Psoas muscle (tissue), 8 donors: ENCODE data around the gene TMEM185A. TPM values are rescaled to one million over a fixed set of nuclear protein-coding genes. Genes with fewer than 3 reads are reported as not detected.
"Not testable (repeated sequence)": the region's sequence is repeated elsewhere in the genome, so short reads cannot be mapped to it uniquely, and the experiment has no call there.

Experiments
- ATAC-seq, 4 donors: fragments of 200-7000 bp; cut with Tn5 transposase; one replicate each; pipeline ENCODE4 v1.9.1; 2020; ENCODE audit warnings: moderate library complexity in 3 of 4, mild to moderate bottlenecking in 2 of 4
- DNase-seq, 2 donors: peaks; one replicate each; pipeline ENCODE4 v3.0.0-alpha.2; 2020
- H3K27ac ChIP-seq: fragments of 200-600 bp; one replicate; pipeline ENCODE4 v1.8.0; 2022
- H3K27me3 ChIP-seq, 3 donors: fragments of 200-600 bp in 1 of 3; one replicate each; pipeline versions ENCODE4 v1.6.1 to v1.8.0; 2013 to 2022; ENCODE audit warnings: low read length in 2 of 3, mild to moderate bottlenecking in 2 of 3, moderate library complexity in 1 of 3; ENCODE audit not compliant: insufficient read depth in 3 of 3
- H3K36me3 ChIP-seq, 2 donors: fragments of 200-600 bp in 1 of 2; one replicate each; pipeline versions ENCODE4 v1.6.1 to v1.8.0; 2013 to 2022; ENCODE audit warnings: low read depth in 1 of 2, mild to moderate bottlenecking in 1 of 2, moderate library complexity in 1 of 2; ENCODE audit not compliant: insufficient read depth in 1 of 2
- H3K4me1 ChIP-seq: fragments of 200-600 bp; one replicate; pipeline ENCODE4 v1.8.0; 2022
- H3K4me3 ChIP-seq: fragments of 200-600 bp; one replicate; pipeline ENCODE4 v1.8.0; 2022; ENCODE audit warnings: mild to moderate bottlenecking
- H3K9me3 ChIP-seq: fragments of 200-600 bp; one replicate; pipeline ENCODE4 v1.8.0; 2022
- WGBS, 3 donors: extraction: QIAGEN DNeasy Blood & Tissue Kit; methylation state at CpG; one replicate each; pipeline versions ENCODE4 v1.1.6 to v1.1.7; 2013; 5-methylcytosine and 5-hydroxymethylcytosine counted together
- intact Hi-C, 2 donors: fragments of 100-400 bp; cut with DNase I; formaldehyde crosslinking; loops; one replicate each; pipeline versions ENCODE4 v1.11.0 to v1.14.2; 2022
- polyA plus RNA-seq, 3 donors: library from polyadenylated mRNA; stranded (reverse); fragments of 200-250 nt; gene quantifications; one replicate each; pipeline ENCODE4 v1.2.3, GENCODE V29; 2013
- total RNA-seq, 4 donors: library from RNA; stranded (reverse); fragmentation: NEBNext Ultra II Directional in 2 of 4; extraction: Animal tissue kit (Norgen Biotek cat#: 25700) in 2 of 4; gene quantifications; one replicate each; pipeline versions ENCODE4 v1.2.1 to v1.2.4, GENCODE V29; 2021 to 2023
- donor health status: healthy with polysubstance abuse.
- donor health status: DM: no; HTN: no; CAD: no; lungs with moderate emphysema.
- donor health status: Bipolar disorder and iron deficiency.
- donor health status: healthy.
- donor health status: DM: yes; HTN: yes; CAD: no.
- donor health status: DM: no; HTN: no; CAD: no.
- donor health status: DM: no; HTN: no; CAD: no.
- donor health status: DM: yes; HTN: yes; CAD: no.

The TMEM185A gene
- total and polyA plus RNA-seq, 7 donors = 6.3 to 17.5 (median 9.5) TPM

- 73 to 100% methylated on average over 1 of the region's 1 CpG; no CpG with 5 or more reads in 1 of the 3 donors for WGBS, 3 donors
- H3K9me3 ChIP-seq, DNase-seq, H3K4me1 ChIP-seq, H3K36me3 ChIP-seq, H3K4me3 ChIP-seq, H3K27ac ChIP-seq, ATAC-seq, intact Hi-C loops, H3K27me3 ChIP-seq: not testable (repeated sequence)
Measured at GRCh38 chrX:149550454-149550853, 81.1 kb downstream of the TMEM185A start.

DNA sequence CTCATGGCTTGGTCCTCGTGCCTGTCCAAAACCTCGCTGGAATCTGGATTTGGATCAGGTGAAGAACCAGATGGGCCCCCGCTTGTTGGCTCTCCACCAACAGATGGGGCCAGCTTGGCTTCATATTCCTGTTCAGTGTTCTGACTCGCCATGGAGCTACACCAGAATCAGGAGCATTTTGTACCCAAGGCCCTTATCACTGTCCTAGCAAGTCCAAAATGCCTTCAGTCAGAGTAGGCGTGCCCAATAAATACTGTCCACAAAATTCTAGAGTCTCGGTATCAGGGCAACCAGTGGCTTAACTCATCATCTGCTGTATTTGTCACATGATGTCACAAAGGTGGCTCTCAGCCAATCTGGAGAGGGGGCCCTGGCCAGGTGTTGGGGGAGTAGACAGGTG is 81.9 kb downstream of the TMEM185A start, which contains the start of gene HSFX3:
Gene HSFX3 (minus strand): TSS at position 224 of the 400 bp plus-strand sequence. CDS start 72 bp downstream, at position 152.
- H3K9me3 ChIP-seq, H3K27ac ChIP-seq, H3K36me3 ChIP-seq, H3K27me3 ChIP-seq, DNase-seq, H3K4me1 ChIP-seq, H3K4me3 ChIP-seq, ATAC-seq, intact Hi-C loops: not testable (repeated sequence)
- WGBS, 3 donors = 50 to 83% methylated on average over 1 of the region's 6 CpGs; no CpG with 5 or more reads in 1 of the 3 donors

GRCh38 chrX:149547782-149548181 is 83.8 kb downstream of the TMEM185A start:
- ATAC-seq, H3K4me3 ChIP-seq, H3K9me3 ChIP-seq, H3K27ac ChIP-seq, H3K36me3 ChIP-seq, DNase-seq, intact Hi-C loops, H3K4me1 ChIP-seq, H3K27me3 ChIP-seq: not testable (repeated sequence)
- WGBS, 3 donors = 29 to 40% methylated on average over 1 of the region's 3 CpGs; no CpG with 5 or more reads in 1 of the 3 donors

GRCh38 chrX:149546962-149547361 is 84.6 kb downstream of the TMEM185A start:
- H3K4me3 ChIP-seq, H3K9me3 ChIP-seq, DNase-seq, H3K27me3 ChIP-seq, H3K27ac ChIP-seq, H3K36me3 ChIP-seq, intact Hi-C loops, ATAC-seq, H3K4me1 ChIP-seq: not testable (repeated sequence)
- WGBS, 3 donors = 68 to 94% (median 88%) methylated on average over 1 of the region's 1 CpG

Other genes starting within 250 kb of the TMEM185A start
- gene IDS, start 126.5 kb downstream of the TMEM185A start, total RNA-seq = 10 to 100 TPM; 29.3 to 37.6 (median 34.1) TPM
- 10 to 100 TPM; 11.8 to 31.2 (median 15.3) TPM for gene IDS, start 126.5 kb downstream of the TMEM185A start, polyA plus RNA-seq
- gene EOLA1, start 90.8 kb downstream of the TMEM185A start, total RNA-seq = 10 to 100 TPM; 23.9 to 36.6 (median 24.7) TPM
- gene EOLA1, start 90.8 kb downstream of the TMEM185A start, polyA plus RNA-seq = 10 to 100 TPM; 24.4 to 34.8 (median 27.4) TPM
- gene HSFX3, start 81.9 kb downstream of the TMEM185A start, total RNA-seq = under 1 TPM in 1 of 4 donors, not detected in 3; 0.67 TPM
- not detected for gene HSFX3, start 81.9 kb downstream of the TMEM185A start, polyA plus RNA-seq
- gene MAGEA9B, start 44.3 kb downstream of the TMEM185A start, total RNA-seq = not detected
- gene MAGEA9B, start 44.3 kb downstream of the TMEM185A start, polyA plus RNA-seq = not detected
- 1 to 10 TPM in 1 of 4 donors, under 1 TPM in 1, not detected in 2; 0.41 to 1.8 TPM for gene HSFX2, start 36.5 kb downstream of the TMEM185A start, total RNA-seq
- under 1 TPM; 0.14 to 0.47 (median 0.14) TPM for gene HSFX2, start 36.5 kb downstream of the TMEM185A start, polyA plus RNA-seq
- gene MAGEA11, start 80.3 kb upstream of the TMEM185A start, total RNA-seq = not detected
- gene MAGEA11, start 80.3 kb upstream of the TMEM185A start, polyA plus RNA-seq = not detected
- 1 to 10 TPM in 2 of 4 donors, under 1 TPM in 2; 0.64 to 2.2 (median 0.91) TPM for gene HSFX1, start 142.3 kb upstream of the TMEM185A start, total RNA-seq
- gene HSFX1, start 142.3 kb upstream of the TMEM185A start, polyA plus RNA-seq = under 1 TPM; 0.31 to 0.69 (median 0.39) TPM
- not detected for gene MAGEA9, start 150.1 kb upstream of the TMEM185A start, total RNA-seq
- gene MAGEA9, start 150.1 kb upstream of the TMEM185A start, polyA plus RNA-seq = not detected
- gene MAGEA8, start 249.4 kb upstream of the TMEM185A start, total RNA-seq = not detected
- not detected for gene MAGEA8, start 249.4 kb upstream of the TMEM185A start, polyA plus RNA-seq